ENCODE results near the gene MIER2. TPM values are rescaled to one million over a fixed set of nuclear protein-coding genes. Genes with fewer than 3 reads are reported as not detected.
A peak's percentile ranks its signal among the peaks of the same experiment; 100 is the strongest.

The MIER2 gene
- total and polyA plus RNA-seq, 5 experiments from 2014 or later: 2.1 to 20.3 (median 3.1) TPM

DNA sequence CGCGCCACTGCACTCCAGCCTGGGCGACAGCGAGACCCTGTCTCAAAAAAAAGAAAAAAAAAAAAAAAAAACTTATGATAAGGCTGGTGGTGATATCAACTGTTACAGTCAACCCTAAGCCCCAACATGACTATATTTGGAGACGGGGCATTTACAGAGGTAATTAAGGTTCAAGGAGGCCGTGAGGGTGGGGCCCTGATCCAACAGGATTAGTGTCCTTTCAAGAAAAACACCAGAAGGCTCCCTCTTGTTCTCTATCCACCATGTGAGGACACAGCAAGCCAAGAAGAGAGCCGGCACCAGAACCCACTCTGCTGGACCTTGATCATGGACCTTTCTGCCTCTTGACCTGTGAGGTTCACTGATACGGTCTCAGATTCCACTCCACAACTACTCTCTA lies 14.1 kb downstream of the MIER2 start:
- Mint-ChIP-seq H3K4me1 (peaks cover 0 to 2% (median 0%) of the 10 kb centered on the region in 4 donors), H3K36me3 (peaks cover 8 to 72% (median 45%) of the 10 kb centered on the region in 3 donors), H3K27me3 (no peaks in the 10 kb centered on the region), H3K4me3 (no peak overlapping the region), H3K9me3 (peaks cover 0 to 20% (median 3%) of the 10 kb centered on the region in 9 donors), H3K27ac (no peak overlapping the region)
- no peak for DNase-seq
- POLR2A ChIA-PET: no interaction called here
- no peak for ATAC-seq

DNA sequence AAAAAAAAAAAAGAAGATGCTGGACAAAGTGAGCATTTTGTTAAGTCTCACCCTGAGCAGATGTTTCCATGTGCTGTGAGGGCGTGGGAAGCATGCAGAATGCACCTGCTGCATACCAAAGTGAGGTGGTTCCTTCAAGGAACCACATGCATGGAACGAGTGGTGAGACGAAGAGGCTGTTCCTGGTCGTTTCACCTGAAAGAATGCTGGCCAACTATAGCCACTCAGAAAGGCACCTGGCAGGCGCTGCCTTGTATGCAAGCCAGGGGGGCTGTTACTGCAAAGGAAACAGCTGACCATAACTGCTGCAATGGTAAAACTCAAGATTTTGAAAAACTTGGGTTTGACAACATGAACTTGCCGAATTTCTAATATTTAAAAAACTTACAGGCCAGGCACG lies 14.7 kb downstream of the MIER2 start:
- H3K36me3 Mint-ChIP-seq: peaks cover 8 to 72% (median 45%) of the 10 kb centered on the region in 3 donors
- POLR2A ChIA-PET: no interaction called here

DNA sequence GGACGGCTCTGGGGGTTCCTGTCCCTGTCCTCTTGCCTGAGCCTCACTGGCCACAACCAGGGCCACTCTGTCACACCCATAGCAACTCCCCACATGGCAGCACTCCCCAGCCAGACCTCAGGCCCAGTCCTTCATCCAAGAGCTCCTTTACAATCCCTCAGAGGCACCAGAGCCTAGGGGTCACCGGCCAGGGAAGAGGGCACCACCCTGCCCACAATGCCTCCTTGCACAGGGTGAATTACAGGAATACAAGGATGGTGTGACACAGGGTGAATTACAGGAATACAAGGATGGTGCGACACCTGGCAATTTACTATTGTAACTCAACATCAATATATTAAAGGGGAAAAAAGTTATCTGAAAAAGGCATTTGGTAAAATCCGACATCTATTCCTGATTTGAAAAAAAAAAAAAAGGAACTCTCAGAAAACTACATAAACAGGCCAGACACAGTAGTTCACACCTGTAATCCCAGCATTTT lies 16.5 kb downstream of the MIER2 start:
- Mint-ChIP-seq H3K27ac (no peak overlapping the region), H3K4me1 (peaks cover 0 to 2% (median 0%) of the 10 kb centered on the region in 4 donors), H3K4me3 (no peak overlapping the region), H3K9me3 (peaks cover 0 to 20% (median 3%) of the 10 kb centered on the region in 9 donors), H3K36me3 (peaks cover 8 to 61% (median 41%) of the 10 kb centered on the region in 3 donors), H3K27me3 (no peaks in the 10 kb centered on the region)
- POLR2A ChIA-PET: no interaction called here
- DNase-seq (peak in 1 of 10 donors; percentile 57), ATAC-seq (no peak)

More for the DNA sequence above, 14.7 kb downstream of the MIER2 start:
- H3K9me3 Mint-ChIP-seq: peaks cover 0 to 20% (median 3%) of the 10 kb centered on the region in 9 donors
- H3K27me3 Mint-ChIP-seq: no peaks in the 10 kb centered on the region
- ATAC-seq (no peak), DNase-seq (no peak)
- H3K4me3 Mint-ChIP-seq: no peak overlapping the region
- no peak overlapping the region for H3K27ac Mint-ChIP-seq
- peaks cover 0 to 2% (median 0%) of the 10 kb centered on the region in 4 donors for H3K4me1 Mint-ChIP-seq

DNA sequence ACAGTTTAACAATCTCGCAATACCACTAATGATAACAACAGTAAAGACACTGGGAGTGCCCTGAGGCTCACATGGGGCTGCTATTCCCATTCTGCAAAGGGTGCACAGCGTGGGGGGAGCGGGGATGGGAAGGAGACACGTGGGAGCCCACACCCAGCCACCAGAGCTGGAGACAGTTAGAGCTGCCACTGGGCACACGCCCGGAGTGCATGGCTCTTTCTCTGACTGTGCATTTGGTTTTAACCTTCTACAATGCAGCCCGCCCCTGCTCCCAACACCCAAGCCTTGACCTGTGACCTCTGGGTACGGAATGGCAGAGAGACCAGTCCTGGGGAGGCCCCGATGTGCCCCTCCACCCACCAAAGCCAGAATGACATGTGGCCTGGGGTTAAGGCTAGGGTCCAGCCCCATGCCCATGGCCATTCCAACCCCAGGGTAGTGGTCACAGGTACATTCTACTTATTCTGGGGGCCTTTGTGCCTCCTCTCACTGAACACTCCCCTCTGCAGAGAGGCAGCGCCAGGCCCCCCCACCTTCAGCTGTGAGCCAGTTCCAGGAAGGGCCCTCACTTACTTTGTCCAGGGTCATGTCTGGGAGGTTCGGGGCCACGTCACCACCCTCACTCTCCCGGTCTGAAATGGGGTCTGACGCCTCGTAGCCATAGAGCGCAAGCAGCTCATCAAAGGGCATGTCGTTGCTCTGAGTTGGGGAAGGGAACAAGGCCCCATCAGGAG lies 17.1 kb downstream of the MIER2 start:
- H3K27ac Mint-ChIP-seq: no peak overlapping the region
- ATAC-seq (no peak), DNase-seq (no peak)
- H3K36me3 Mint-ChIP-seq: peaks cover 8 to 61% (median 41%) of the 10 kb centered on the region in 3 donors
- peaks cover 0 to 2% (median 0%) of the 10 kb centered on the region in 4 donors for H3K4me1 Mint-ChIP-seq
- POLR2A ChIA-PET: no interaction called here
- no peaks in the 10 kb centered on the region for H3K27me3 Mint-ChIP-seq
- no peak overlapping the region for H3K4me3 Mint-ChIP-seq
- peaks cover 0 to 20% (median 3%) of the 10 kb centered on the region in 9 donors for H3K9me3 Mint-ChIP-seq

DNA sequence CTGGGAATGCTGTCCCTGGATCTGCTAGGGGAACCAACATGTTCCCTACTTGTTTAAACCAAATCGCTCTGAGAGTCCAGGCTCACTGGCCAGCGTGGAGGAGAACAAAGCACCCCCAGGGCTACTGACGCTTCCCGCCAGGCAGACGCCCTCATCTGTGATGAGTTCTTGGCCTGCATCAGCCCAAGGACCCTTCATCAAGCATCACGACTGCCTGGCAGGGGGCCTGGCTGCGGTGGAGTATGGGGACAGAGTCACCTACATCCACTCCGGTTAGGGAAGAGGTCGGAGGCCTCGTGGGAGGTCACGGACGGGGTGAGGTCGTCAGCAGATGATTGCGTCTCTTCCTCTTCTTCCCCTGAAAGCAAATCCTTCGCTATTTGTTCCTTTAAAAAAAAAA lies 17.7 kb downstream of the MIER2 start:
- ATAC-seq (no peak), DNase-seq (no peak)
- Mint-ChIP-seq H3K9me3 (peaks cover 0 to 20% (median 3%) of the 10 kb centered on the region in 9 donors), H3K4me1 (peaks cover 0 to 2% (median 0%) of the 10 kb centered on the region in 4 donors), H3K27ac (no peak overlapping the region), H3K27me3 (no peaks in the 10 kb centered on the region), H3K4me3 (no peak overlapping the region), H3K36me3 (peaks cover 8 to 61% (median 41%) of the 10 kb centered on the region in 3 donors)
- POLR2A ChIA-PET: no interaction called here

DNA sequence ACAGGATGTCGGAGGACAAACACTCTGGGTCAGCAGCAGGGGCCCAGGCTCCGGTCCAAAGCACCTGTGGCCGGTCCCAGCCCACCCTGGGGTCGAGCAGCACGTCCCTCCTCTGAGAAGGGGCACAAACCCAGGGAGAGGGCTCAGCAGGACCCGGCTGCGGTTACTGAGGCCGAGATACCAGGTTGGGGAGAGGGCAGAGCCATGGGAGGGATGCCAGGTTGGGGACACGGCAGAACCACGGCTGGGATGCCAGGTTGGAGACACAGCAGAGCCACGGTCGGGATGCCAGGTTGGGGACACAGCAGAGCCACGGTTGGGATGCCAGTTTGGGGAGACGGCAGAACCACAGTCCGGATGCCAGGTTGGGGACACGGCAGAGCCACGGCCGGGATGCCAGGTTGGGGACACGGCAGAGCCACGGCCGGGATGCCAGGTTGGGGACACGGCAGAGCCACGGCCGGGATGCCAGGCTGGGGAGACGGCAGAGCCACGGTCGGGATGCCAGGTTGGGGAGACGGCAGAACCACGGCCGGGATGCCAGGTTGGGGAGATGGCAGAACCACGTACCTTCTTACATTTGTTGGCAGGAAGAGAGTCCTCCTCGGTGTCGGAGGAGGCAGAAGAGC lies 18.5 kb downstream of the MIER2 start:
- no peaks in the 10 kb centered on the region for H3K27me3 Mint-ChIP-seq
- POLR2A ChIA-PET: no interaction called here
- peak overlapping the region in 2 of 10 donors; percentile 43 to 71 for H3K27ac Mint-ChIP-seq
- DNase-seq (no peak), ATAC-seq (no peak)
- peaks cover 0 to 2% (median 0%) of the 10 kb centered on the region in 4 donors for H3K4me1 Mint-ChIP-seq
- H3K9me3 Mint-ChIP-seq: peaks cover 0 to 18% (median 3%) of the 10 kb centered on the region in 9 donors
- no peak overlapping the region for H3K4me3 Mint-ChIP-seq
- H3K36me3 Mint-ChIP-seq: peaks cover 10 to 59% (median 39%) of the 10 kb centered on the region in 3 donors

DNA sequence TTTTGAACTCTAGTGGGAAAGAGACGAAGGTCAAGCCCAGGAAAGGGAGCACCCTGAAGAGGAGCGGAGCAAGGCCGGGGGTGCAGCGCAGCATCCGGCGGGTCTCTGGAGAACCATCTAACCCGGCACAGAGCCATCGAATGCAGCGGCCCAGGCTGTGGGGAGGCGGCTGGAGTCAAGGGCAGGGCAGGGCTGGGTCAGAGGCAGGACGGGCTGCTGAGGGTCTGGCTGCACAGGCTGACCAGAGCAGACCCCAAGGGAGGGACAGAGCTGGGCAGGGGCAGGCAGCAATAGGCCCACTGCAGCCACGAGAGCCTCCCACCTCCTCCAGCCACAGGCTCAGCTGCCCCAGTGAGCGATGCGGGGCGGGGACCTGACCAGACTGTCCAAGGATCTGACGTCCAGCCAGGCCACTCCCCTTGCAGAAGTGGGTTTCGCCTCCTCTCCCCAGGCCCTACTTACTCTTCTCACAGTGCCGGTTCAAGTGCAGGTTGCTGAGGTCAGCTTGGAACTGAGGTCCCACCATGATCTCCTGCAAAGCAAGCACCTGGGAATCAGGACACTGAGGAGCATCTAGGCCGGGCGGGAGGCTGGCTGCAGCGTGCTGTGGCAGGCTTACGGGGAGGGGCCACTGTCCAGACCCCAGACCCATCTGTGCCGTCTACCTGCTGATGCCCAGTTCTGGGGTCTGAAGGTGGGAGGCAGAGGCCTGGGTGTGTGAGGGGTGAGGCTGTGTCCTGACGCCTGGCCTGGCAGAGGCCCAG lies 19.2 kb downstream of the MIER2 start:
- Mint-ChIP-seq H3K36me3 (peaks cover 15 to 59% (median 37%) of the 10 kb centered on the region in 3 donors), H3K4me3 (no peak overlapping the region), H3K9me3 (peaks cover 0 to 16% (median 3%) of the 10 kb centered on the region in 9 donors), H3K27me3 (no peaks in the 10 kb centered on the region), H3K27ac (no peak overlapping the region), H3K4me1 (peaks cover 0 to 2% (median 0%) of the 10 kb centered on the region in 4 donors)
- DNase-seq (no peak), ATAC-seq (no peak)
- POLR2A ChIA-PET: no interaction called here

DNA sequence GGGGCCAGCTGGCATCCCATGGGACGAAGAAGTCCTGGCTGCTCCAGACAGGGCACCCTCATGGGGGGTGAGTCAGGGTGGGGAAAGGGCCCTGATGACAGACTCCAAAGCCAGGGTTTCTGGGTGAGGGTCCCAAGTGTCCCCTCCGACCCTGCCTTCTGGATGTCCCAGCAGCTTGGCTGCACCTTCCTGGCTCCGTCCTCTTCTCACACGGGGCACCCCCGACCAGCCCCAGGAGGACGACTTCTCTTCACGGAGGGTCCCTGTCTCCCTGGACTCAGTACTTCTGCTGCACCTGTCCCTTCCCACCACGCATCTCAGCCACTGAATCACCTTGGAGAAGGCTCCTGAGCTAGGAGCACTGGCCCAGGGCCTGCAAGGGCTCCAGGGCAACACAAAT lies 19.9 kb downstream of the MIER2 start:
- Mint-ChIP-seq H3K4me1 (peaks cover 0 to 2% (median 0%) of the 10 kb centered on the region in 4 donors), H3K27me3 (no peaks in the 10 kb centered on the region), H3K27ac (no peak overlapping the region), H3K36me3 (peaks cover 15 to 57% (median 36%) of the 10 kb centered on the region in 3 donors), H3K9me3 (peaks cover 0 to 16% (median 3%) of the 10 kb centered on the region in 9 donors), H3K4me3 (no peak overlapping the region)
- DNase-seq (no peak), ATAC-seq (no peak)
- POLR2A ChIA-PET: no interaction called here

DNA sequence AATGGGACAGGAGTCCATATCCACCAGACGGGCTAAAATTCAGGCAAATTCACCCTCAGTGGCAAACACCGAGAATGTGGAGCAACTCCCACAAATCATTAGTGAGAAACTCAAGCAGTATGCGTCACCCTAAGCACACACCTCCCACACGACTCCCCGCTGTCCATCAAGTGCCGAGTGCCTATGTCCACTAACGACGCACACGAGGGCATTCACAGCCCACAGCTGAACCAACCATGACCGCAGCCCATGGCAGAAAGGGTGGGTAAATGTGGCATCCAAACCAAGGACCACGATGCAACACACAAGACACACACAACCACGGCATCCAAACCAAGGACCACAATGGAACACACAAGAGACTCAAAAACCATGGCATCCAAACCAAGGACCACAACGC lies 22.0 kb downstream of the MIER2 start:
- DNase-seq (no peak), ATAC-seq (no peak)
- Mint-ChIP-seq H3K27me3 (no peaks in the 10 kb centered on the region), H3K4me3 (no peak overlapping the region), H3K9me3 (peaks cover 0 to 7% (median 1%) of the 10 kb centered on the region in 9 donors), H3K36me3 (peaks cover 12 to 54% (median 25%) of the 10 kb centered on the region in 3 donors), H3K4me1 (peaks cover 0 to 4% (median 3%) of the 10 kb centered on the region in 4 donors), H3K27ac (no peak overlapping the region)
- POLR2A ChIA-PET: no interaction called here

DNA sequence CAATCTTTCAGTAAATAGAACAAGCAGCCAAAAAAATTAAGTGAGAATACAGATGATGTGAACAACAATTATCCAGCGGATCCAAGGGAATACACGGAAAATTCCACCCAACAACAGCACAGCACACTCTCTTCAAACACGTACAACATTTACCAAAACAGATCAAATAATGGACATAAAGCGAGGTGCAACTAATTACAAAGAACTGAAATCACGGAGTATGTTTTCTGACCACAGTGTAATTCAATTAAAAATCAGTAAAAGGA lies 26.2 kb downstream of the MIER2 start:
- H3K9me3 Mint-ChIP-seq: peaks cover 0 to 7% (median 0%) of the 10 kb centered on the region in 9 donors
- no peak overlapping the region for H3K4me3 Mint-ChIP-seq
- no peaks in the 10 kb centered on the region for H3K27me3 Mint-ChIP-seq
- no peak overlapping the region for H3K27ac Mint-ChIP-seq
- ATAC-seq (no peak), DNase-seq (no peak)
- peaks cover 4 to 8% (median 6%) of the 10 kb centered on the region in 4 donors for H3K4me1 Mint-ChIP-seq
- POLR2A ChIA-PET: no interaction called here
- peaks cover 18 to 69% (median 36%) of the 10 kb centered on the region in 3 donors for H3K36me3 Mint-ChIP-seq

DNA sequence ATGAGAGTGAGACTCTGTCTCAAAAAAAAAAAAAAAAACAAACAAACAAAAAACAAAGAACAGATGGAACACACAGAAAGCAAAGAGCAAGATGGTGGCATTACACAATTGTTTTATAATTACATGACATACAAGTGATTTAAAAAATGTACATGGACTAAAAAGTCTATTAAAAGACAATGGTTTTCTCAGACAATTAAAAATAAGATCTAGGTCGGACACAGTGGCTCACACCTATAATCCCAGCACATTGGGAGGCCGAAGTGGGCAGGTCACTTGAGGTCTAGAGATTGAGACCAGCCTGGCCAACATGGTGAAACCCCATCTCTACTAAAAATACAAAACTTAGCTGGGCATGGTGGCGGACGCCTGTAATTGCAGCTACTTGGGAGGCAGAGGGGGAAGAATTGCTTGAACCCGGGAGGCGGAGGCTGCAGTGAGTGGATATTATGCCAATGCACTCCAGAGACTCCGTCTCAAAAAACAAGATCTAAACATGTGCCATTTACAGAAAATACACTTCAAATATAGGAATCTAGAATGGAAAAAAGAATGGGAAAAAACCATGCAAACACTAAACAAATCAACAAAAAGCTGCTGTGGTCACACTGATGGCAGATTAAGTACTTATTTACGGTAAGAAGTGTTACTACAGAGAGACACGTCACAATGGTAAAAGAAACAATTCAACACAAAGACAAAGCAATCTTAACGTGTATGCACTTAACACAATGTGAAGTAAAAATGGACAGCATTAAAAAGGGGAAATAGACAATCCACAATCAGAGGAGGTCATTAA lies 26.7 kb downstream of the MIER2 start:
- no peaks in the 10 kb centered on the region for H3K27me3 Mint-ChIP-seq
- DNase-seq: no peak
- H3K4me3 Mint-ChIP-seq: no peak overlapping the region
- POLR2A ChIA-PET: no interaction called here
- H3K9me3 Mint-ChIP-seq: peaks cover 0 to 7% (median 0%) of the 10 kb centered on the region in 9 donors
- H3K4me1 Mint-ChIP-seq: peaks cover 4 to 8% (median 6%) of the 10 kb centered on the region in 4 donors
- no peak overlapping the region for H3K27ac Mint-ChIP-seq
- peaks cover 18 to 70% (median 36%) of the 10 kb centered on the region in 3 donors for H3K36me3 Mint-ChIP-seq
- ATAC-seq: no peak

DNA sequence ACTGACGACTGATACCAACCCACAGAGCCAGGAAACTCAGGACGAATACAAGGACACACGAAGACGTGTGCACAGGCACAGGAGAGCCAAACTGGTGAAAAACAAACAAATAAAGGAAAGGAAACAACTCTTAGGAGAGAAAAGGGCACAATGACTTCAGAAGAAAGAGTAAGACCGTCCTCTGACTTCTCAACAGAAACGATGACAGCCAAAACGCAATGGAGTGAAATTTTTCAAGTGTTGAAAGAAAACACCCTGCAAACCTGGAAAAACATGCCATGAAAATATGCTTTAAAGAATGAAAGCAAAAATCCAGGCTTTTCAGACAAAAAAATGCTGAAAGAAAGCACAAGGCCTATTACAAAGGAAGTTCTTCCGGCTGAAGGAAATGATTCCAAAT lies 28.8 kb downstream of the MIER2 start:
- Mint-ChIP-seq H3K9me3 (peaks cover 0 to 7% (median 0%) of the 10 kb centered on the region in 9 donors), H3K36me3 (peaks cover 14 to 71% (median 30%) of the 10 kb centered on the region in 3 donors), H3K27me3 (no peaks in the 10 kb centered on the region), H3K27ac (peak overlapping the region in 1 of 10 donors; percentile 47), H3K4me1 (peaks cover 4 to 11% (median 6%) of the 10 kb centered on the region in 4 donors), H3K4me3 (no peak overlapping the region)
- POLR2A ChIA-PET: no interaction called here
- DNase-seq (no peak), ATAC-seq (no peak)

Measured in naive thymus-derived CD8-positive, alpha-beta T cell (primary cell).